ENCODE results near the gene SPEM3. TPM values are rescaled to one million over a fixed set of nuclear protein-coding genes. Genes with fewer than 3 reads are reported as not detected.

Gene SPEM3
- total RNA-seq, 1 donor from 2014 or later, result not detected

DNA sequence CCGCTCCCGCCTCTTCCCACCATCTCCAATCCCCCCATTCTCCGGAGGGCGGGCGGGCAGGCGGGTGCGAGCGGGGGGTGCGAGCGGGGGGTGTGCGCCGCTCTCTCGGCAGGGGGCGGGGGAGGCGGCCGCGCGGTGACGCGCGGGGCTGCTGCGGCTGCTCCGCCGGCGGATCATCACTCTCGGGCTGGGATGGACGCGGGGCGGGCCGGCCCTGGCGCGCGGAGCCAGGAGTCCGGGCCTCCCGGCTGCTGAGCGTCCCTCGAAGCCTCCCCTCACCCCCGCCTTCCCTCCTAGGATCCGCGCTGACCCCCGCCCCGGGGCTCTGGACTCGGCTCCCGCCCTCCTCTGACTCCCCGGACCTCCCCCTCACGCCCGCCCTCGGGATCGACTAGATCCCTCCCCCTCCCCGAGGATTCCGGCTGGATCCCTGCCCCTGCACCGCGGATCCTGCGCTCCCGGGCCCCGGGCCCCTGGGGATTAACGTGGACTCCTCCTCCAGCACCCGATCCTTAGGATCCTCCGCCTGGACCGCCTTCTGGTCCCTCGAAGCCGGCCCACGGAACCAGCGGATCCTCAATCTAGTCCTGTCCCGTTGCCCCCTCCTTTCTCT, 23.8 kb upstream of the SPEM3 start:
- Mint-ChIP-seq H3K9me3 (ENCODE audit: low read depth) (no peaks in the 10 kb centered on the region), H3K27ac (ENCODE audit: unreplicated experiment) (peak overlapping the region; percentile 89), H3K27me3 (ENCODE audit: low read depth) (no peaks in the 10 kb centered on the region), H3K4me3 (ENCODE audit: unreplicated experiment) (peak overlapping the region; percentile 85), H3K4me1 (ENCODE audit: low read depth) (peaks cover 27% of the 10 kb centered on the region), H3K36me3 (ENCODE audit: low read depth) (peaks cover 10% of the 10 kb centered on the region)
- no peak for DNase-seq (ENCODE audit: low spot score)
- TF ChIP-seq, protein P1, sequence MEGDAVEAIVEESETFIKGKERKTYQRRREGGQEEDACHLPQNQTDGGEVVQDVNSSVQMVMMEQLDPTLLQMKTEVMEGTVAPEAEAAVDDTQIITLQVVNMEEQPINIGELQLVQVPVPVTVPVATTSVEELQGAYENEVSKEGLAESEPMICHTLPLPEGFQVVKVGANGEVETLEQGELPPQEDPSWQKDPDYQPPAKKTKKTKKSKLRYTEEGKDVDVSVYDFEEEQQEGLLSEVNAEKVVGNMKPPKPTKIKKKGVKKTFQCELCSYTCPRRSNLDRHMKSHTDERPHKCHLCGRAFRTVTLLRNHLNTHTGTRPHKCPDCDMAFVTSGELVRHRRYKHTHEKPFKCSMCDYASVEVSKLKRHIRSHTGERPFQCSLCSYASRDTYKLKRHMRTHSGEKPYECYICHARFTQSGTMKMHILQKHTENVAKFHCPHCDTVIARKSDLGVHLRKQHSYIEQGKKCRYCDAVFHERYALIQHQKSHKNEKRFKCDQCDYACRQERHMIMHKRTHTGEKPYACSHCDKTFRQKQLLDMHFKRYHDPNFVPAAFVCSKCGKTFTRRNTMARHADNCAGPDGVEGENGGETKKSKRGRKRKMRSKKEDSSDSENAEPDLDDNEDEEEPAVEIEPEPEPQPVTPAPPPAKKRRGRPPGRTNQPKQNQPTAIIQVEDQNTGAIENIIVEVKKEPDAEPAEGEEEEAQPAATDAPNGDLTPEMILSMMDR (IDR thresholded peaks at IDR 0.05), result peak; percentile 2

DNA sequence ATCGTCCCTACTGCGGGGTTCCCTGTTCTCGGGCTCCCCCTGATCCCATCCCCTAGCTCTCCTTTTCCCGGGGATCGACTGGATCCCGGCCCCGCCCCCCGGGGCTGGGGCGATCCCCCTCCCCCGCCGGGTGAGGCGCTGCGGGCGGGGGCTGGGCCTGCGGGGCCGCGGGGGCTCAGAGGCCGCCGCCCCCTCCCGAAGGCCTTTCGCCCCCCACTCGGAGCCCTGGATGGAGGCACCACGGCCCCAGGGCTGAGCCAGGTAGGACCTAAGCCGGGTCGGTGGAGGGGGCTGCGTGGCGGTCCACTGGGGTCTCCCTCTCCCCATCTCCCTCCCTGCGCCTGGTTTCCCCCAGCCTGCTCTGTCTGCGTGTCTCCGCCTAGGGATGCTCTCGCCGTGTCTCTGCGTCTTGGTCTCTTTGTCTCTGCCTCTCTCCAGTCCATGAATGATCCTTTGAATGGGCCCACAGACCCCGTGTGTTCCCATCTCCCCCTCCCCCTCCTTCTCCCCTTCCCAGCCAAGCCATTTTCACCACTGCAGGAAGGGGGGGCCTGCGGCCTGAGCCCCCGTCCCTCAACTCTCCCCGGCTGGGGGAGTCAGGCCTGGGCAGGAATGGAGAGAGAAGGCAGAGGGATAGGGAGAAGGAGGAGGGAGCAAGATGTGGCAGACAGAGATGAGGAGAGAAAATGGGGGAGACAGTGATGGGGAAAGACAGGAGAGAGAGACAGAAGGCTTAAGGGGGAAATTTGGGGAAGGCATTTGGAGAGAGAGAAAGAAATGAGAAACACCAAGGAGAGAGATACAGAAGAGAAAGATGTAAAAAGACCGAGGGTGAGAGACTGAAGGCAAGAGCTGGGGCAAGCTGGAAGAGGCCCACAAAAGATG, 23.1 kb upstream of the SPEM3 start:
- Mint-ChIP-seq H3K27ac (ENCODE audit: unreplicated experiment) (peak overlapping the region; percentile 85), H3K9me3 (ENCODE audit: low read depth) (no peaks in the 10 kb centered on the region), H3K4me1 (ENCODE audit: low read depth) (peaks cover 27% of the 10 kb centered on the region), H3K27me3 (ENCODE audit: low read depth) (no peaks in the 10 kb centered on the region), H3K4me3 (ENCODE audit: unreplicated experiment) (peak overlapping the region; percentile 85), H3K36me3 (ENCODE audit: low read depth) (peaks cover 16% of the 10 kb centered on the region)
- no peak for DNase-seq (ENCODE audit: low spot score)
- TF ChIP-seq, protein P1 (IDR thresholded peaks at IDR 0.05), result no peak

DNA sequence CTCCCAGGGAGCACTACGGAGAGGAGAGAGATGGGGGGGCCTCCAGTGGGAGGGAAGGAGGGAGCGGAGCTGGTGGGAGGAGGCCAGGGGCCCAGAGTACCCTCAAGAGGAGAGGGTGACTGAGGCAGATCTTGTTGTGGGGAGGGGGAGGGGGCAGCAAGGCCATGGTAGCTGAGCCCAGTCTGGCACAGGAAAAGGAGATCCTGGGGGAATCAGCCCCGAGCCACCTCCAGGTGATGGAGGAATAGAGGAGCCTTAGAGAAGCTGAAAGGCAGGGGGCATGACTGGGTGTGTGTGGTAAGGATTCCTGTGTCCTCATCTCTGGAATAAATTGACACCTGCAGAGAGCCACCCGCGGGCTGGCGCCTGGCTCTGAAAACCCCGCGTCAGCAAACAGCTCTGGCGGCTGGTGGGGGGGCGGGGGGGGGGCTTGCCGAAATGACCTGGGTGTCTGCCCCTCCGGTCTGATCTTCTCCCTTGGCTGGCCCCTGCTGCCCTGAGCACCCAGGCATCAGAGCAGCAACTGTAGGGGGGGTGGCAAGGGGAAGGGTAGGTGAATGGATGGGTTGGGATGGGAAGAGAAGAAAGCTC, 22.3 kb upstream of the SPEM3 start:
- no peak overlapping the region for H3K27ac Mint-ChIP-seq (ENCODE audit: unreplicated experiment)
- H3K4me3 Mint-ChIP-seq (ENCODE audit: unreplicated experiment), result peak overlapping the region; percentile 77
- H3K27me3 Mint-ChIP-seq (ENCODE audit: low read depth), result no peaks in the 10 kb centered on the region
- peaks cover 27% of the 10 kb centered on the region for H3K4me1 Mint-ChIP-seq (ENCODE audit: low read depth)
- no peaks in the 10 kb centered on the region for H3K9me3 Mint-ChIP-seq (ENCODE audit: low read depth)
- TF ChIP-seq, protein P1 (IDR thresholded peaks at IDR 0.05), result no peak
- no peak for DNase-seq (ENCODE audit: low spot score)
- peaks cover 19% of the 10 kb centered on the region for H3K36me3 Mint-ChIP-seq (ENCODE audit: low read depth)

DNA sequence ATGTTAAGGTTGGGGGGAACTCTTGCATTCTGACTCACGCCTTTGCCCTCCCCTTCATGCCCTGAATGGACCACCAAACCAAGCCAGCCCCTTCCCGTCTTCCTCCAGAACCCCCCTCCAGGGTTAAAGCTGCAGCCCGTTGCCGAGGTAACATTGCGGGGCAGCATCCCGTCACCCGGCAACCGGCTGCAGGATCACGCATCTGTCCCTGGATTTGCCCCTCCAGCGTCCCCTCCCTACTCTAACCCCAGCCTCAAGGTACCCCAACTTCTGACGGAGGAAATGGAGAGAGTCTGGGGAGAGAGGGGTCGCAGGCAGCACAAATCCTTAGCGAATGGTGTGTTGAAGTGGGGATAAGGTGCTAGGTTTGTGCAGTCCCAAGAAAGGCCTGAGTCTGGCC, 21.6 kb upstream of the SPEM3 start:
- H3K27ac Mint-ChIP-seq (ENCODE audit: unreplicated experiment), result no peak overlapping the region
- DNase-seq (ENCODE audit: low spot score), result no peak
- peaks cover 20% of the 10 kb centered on the region for H3K36me3 Mint-ChIP-seq (ENCODE audit: low read depth)
- TF ChIP-seq, protein P1 (IDR thresholded peaks at IDR 0.05), result no peak
- H3K4me1 Mint-ChIP-seq (ENCODE audit: low read depth), result peaks cover 24% of the 10 kb centered on the region
- no peaks in the 10 kb centered on the region for H3K27me3 Mint-ChIP-seq (ENCODE audit: low read depth)
- H3K9me3 Mint-ChIP-seq (ENCODE audit: low read depth), result no peaks in the 10 kb centered on the region
- H3K4me3 Mint-ChIP-seq (ENCODE audit: unreplicated experiment), result no peak overlapping the region

Data from chondrocyte (in vitro differentiated cells).